LoVo (cell line): ENCODE results near the gene HINT2.

Source experiments
- DNase-seq: peaks from one replicate; pipeline ENCODE4 v3.0.0-alpha.2; 2016; ENCODE audit warnings: low spot score

The HINT2 gene

GRCh38 chr9:35814841-35815543 is at the start of gene HINT2:
Gene HINT2, minus strand, starts transcription at chr9:35815042. Its CDS starts 63 bp downstream, at chr9:35814979.
- DNase-seq = peak; percentile 97

GRCh38 chr9:35863583-35863982 is 48.7 kb upstream of the HINT2 start:
- no peak for DNase-seq

GRCh38 chr9:35862328-35862727 is 47.5 kb upstream of the HINT2 start:
- no peak for DNase-seq

GRCh38 chr9:35861161-35861897 is 46.5 kb upstream of the HINT2 start:
- no peak for DNase-seq

GRCh38 chr9:35859990-35860339 is 45.1 kb upstream of the HINT2 start:
- DNase-seq = no peak

- no peak for DNase-seq
Measured at GRCh38 chr9:35859310-35859989, 44.6 kb upstream of the HINT2 start.

- no peak for DNase-seq
Measured at GRCh38 chr9:35858458-35858857, 43.6 kb upstream of the HINT2 start.

GRCh38 chr9:35856882-35857281 is 42.0 kb upstream of the HINT2 start:
- DNase-seq = no peak

GRCh38 chr9:35856206-35856605 is 41.4 kb upstream of the HINT2 start:
- DNase-seq = no peak

GRCh38 chr9:35854091-35854762 is 39.4 kb upstream of the HINT2 start:
- DNase-seq = no peak

GRCh38 chr9:35852876-35853865 is 38.3 kb upstream of the HINT2 start:
- no peak for DNase-seq

GRCh38 chr9:35852267-35852815 is 37.5 kb upstream of the HINT2 start:
- no peak for DNase-seq

- DNase-seq = no peak
Measured at GRCh38 chr9:35847792-35848572, 33.1 kb upstream of the HINT2 start.

- DNase-seq = no peak
Measured at GRCh38 chr9:35845824-35846771, 31.3 kb upstream of the HINT2 start.

GRCh38 chr9:35844628-35845270 is 29.9 kb upstream of the HINT2 start:
- peak; percentile 30 for DNase-seq

GRCh38 chr9:35842795-35843194 is 28.0 kb upstream of the HINT2 start:
- no peak for DNase-seq

- DNase-seq = no peak
Measured at GRCh38 chr9:35842020-35842745, 27.3 kb upstream of the HINT2 start.

- DNase-seq = no peak
Measured at GRCh38 chr9:35841645-35841900, 26.7 kb upstream of the HINT2 start.
